GM12874 (cell line): ENCODE data around the gene FABP1.

Experiments used
- TF ChIP-seq, protein P1 (sequence below): IDR thresholded peaks from 2 replicates; pipeline ENCODE4 v1.5.1; 2011; ENCODE audit warnings: low read depth, mild to moderate bottlenecking, control low read depth, low read length, moderate library complexity; ENCODE audit not compliant: insufficient read depth

Gene FABP1

DNA sequence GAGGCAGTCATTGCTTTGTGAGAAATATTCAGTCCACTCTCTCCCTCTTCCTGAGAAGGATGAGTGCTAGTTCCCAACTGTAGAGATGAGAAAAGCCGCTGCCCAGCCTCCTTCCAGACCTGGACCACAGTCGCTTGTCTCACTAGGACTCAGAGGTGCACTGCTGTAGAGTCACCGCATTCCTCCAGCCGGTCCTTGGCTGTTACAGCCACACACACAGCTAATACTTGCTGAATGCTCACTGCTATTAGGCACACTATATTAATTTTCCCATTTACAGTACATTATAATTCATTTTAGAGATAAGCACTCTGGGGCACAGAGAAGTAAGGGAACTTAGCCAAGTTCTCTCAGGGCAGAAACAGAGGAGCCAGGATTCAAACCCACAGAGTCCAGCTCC lies 10.0 kb upstream of the FABP1 start:
- TF ChIP-seq, protein P1, sequence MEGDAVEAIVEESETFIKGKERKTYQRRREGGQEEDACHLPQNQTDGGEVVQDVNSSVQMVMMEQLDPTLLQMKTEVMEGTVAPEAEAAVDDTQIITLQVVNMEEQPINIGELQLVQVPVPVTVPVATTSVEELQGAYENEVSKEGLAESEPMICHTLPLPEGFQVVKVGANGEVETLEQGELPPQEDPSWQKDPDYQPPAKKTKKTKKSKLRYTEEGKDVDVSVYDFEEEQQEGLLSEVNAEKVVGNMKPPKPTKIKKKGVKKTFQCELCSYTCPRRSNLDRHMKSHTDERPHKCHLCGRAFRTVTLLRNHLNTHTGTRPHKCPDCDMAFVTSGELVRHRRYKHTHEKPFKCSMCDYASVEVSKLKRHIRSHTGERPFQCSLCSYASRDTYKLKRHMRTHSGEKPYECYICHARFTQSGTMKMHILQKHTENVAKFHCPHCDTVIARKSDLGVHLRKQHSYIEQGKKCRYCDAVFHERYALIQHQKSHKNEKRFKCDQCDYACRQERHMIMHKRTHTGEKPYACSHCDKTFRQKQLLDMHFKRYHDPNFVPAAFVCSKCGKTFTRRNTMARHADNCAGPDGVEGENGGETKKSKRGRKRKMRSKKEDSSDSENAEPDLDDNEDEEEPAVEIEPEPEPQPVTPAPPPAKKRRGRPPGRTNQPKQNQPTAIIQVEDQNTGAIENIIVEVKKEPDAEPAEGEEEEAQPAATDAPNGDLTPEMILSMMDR, result no peak

GRCh38 chr2:88136817-88137216 lies 9.0 kb upstream of the FABP1 start:
- TF ChIP-seq, protein P1, result no peak

GRCh38 chr2:88133875-88134274 lies 6.0 kb upstream of the FABP1 start:
- TF ChIP-seq, protein P1, result no peak

DNA sequence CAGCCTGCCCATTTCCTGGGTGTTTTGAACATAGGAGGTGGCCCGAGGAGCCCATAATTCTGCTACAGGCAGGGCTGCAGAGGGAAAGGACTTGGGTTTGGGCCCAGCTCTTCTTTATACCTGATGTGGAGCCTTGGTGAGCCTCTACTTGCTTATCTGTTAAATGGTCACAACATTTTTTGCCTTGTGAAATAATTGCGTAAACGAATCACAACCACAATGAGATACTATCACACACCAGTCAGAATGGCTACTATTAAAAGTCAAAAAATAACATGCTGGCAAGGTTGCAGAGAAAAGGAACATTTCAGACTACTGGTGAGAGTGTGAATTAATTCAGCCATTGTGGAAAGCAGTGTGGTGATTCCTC lies 4.1 kb upstream of the FABP1 start:
- TF ChIP-seq, protein P1, result no peak

DNA sequence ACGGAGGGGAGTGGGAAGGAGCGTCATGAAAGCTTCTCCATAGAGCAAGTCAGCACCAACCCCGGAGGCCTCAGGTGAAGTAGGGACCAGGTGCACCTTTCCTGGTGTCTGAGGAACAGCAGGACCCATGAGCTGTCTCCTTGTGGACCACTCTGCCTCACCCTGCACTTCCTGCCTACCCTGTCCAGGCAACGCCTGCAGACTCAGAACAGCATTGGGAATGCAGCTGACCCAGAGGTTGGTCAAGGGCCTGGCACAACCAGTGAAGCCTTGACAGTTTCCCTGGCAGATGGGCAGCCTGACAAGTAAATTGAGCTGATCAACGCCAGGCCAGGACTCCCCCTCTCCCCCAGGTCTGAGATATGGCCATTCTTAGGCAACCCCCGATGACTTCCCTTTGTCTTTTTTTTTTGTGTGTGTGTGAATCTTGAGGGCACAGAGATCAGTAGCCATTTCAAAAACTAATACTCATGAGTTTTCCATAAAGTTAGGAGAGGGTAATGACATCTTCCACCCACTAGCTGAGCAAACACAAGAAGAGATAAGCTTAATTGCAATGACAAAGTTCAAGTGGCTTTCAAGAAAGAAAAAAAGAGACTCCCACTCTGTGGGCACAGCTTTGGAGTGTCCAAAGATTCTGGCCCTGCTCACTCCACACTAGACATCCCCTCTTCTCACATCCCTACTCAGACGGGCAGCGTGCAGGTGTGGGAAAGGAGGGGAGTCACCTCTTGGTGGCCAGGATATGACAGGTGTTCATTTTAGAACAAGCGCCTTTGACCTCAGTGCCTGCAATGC lies 3.5 kb upstream of the FABP1 start:
- TF ChIP-seq, protein P1, result no peak

GRCh38 chr2:88129313-88129959 lies 1.6 kb upstream of the FABP1 start:
- TF ChIP-seq, protein P1, result no peak

DNA sequence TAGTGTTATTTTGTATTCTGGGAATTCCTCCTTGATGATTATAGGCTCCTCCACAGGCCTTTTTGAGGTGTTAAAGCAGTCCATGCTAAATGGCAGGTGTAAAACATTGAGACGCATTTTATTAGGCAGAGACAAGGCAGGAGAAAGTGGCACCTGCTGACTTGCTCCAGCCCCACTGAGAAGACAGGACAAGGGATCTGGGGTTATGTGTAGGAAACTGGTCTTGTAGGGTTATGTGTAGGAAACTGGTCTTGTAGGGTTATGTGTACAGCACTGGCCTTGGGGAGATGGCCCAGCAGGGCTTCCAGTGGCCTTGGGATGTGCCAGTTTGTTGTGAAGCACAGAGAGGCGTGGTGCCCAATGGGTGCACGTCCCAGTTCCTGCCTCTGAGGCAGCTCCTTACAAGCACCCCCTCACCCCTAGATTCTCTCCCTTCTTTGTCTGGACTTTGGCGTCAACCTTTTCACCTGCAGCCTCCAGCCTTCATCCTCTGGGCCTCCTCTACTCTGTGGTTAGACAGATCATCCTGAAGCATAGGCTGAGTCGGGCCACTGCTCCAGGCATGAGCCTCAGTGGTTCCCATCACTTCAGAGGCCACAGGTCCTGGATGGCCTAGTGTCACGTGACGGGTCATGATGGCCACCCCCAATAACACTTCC lies 921 bp upstream of the FABP1 start:
- TF ChIP-seq, protein P1, result no peak
